AML-193 (cell line): ENCODE data around the gene VIPR2.

Source experiments
- DNase-seq, 2 experiments: peaks; one replicate each; lab custom pipeline; 2025; lab: John Stamatoyannopoulos, UW

Gene VIPR2

DNA sequence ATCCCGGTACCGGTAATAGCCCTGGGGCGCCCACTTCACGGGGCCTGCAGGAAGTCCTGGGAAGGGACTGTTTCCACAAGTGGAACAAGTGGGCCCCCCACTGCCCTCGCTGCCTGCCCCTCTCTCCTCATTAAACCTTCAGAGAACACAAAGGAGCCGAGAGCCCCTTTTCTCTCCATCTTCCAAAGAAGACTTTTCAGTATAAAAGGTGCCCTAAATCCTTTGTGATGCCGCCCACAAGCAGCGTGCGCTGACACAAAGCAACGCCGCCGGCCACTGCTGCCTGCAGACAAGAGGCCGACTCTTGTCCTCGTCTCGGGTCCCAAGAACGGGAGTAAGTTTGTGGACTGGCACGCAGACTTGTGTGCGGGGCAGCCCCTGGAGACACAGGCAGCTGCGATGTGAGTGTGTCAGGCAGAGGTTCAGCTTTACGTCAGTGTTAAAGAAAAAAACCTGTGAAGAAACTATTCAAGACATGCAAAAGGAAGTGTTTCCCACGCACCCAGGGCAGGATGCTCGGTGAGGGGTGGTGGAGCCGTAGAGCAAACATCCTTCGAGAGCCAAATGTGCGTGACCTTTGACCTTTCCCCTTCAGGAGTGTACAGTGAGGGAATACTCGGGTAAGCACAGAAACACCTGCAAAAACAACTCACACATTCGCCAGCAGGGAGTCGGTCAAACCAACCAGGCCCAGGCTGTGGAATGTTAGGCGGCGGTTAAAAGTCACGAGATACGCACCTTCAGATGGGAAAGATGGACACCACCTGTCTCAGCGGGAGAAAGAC, 118.2 kb downstream of the VIPR2 start:
- DNase-seq = no peak

DNA sequence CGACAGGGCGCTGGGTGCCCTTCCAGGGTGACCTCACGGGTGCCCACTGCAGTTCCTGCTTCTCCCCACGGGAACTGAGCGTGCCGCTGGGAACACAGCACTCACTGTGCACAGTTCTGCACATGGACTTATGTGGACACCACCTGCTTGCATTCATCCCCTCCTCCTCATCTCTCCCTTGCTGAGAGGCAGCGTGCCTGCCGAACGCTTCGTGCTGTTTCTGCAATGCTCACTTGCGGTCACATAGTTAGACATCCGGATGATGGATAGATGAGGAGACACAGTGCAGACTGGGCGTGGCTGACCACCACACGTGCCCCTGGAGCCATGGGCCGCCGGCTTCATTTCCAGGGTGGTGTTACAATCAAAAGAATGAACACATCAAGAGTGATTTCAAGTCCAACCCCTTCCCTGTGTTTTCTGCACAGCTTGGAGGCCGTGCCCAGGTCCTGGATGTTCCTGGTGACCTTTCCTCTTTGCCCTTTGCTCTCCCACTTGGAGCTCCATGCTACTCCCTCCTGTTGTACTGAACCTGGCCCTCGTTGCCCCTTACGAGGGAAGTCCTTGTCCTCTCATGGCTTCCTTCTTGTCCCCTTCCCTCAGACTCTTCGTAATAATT, 119.4 kb downstream of the VIPR2 start:
- DNase-seq = no peak

DNA sequence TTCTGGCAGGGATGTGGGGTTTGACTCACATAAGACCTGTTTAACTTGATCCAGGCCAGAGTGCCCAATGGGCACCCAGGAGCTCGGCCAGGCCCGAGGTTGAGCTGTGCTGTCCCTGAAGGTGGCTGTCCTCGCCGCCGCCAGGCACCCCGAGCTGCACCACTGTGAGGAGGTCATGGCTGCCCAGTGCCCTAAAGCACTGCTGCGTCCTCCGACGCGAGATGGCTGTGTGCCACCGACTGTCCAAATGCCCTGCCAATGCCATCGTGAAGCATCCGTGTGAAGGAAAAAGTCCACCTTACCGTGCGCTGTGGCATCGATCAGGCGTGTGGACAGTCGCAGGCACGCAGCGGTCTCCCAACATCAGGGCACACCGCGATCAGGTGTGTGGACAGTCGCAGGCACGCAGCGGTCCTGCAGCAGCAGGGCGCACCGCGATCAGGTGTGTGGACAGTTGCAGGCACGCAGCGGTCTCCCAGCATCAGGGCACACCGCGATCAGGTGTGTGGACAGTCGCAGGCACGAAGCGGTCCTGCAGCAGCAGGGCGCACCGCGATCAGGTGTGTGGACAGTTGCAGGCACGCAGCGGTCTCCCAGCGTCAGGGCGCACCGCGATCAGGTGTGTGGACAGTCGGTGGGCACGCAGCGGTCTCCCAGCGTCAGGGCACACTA, 120.3 kb downstream of the VIPR2 start:
- DNase-seq = no peak

DNA sequence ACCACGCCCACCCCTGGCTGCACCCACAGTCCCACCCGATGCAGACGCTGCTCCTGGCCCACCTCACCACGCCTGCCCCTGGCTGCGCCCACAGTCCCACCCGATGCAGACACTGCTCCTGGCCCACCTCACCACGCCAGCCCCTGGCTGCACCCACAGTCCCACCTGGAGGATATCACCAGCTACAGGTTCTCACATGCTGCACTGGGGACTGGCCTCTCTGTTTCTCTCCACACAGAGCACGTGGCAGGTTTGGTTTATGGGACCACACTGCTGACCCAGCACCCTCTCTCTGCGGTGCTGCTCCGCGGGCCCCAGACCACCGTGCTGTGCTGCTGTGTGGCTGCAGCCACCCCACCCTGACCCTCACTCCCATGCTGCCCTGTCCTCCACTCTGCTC, 120.9 kb downstream of the VIPR2 start:
- no peak for DNase-seq

GRCh38 chr7:159023206-159023605, 121.5 kb downstream of the VIPR2 start:
- no peak for DNase-seq

DNA sequence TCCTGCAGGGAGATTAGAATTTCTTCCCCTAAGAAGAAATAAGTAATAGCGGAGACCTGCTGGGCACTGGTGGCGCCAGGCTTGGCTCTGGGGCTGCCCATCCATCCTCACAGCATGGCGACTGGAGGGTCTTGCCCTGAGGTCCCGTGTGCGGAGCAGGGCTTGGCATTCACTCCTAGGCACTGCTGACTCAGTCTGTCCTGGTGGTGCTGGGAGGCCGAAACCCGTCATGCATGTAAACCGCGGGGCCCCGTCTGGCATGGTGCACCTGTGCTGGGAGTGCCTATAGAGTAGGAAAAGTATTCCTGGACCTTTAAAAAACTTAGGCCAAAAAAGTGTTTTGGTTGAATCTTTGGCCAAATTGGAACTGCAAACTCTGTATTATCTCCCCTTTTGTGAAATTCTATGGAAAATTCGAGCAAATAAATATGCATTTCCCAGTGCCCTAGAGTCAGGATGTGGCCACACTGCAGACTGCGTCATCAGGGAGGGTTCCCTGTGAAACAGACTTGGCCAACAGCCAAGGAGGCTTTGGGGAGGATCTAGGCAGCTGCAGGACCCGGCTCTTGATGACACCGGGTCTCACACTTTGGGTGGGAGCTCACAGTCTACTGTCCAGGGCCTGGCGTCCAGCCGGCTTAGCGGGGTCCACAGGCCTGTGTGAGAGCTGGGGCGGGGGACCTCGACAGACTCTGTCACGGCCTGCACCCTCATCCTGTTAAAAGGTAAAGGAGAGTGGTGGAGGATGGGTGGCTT, 122.3 kb downstream of the VIPR2 start:
- DNase-seq = no peak

- no peak for DNase-seq
These were observed 123.7 kb downstream of the VIPR2 start for GRCh38 chr7:159020987-159021386.

DNA sequence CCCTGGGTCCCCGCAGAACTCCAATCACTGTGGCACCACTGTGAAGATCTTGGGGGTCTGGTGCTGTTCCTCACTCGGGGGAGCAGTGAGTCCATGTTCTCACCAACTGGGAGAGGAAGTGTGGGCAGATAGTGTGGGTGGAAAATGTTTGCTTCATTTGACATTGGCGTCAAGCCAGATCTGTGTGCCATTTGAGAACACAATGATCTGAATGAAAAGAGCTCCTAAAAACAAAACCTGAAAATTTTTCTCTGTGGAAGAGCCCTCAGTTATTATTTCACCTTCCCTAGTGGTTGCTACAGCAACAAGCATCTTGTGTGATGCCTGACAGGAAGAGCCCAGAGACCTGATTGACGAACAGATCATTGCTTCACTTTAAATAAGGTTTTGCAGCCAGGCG, 125.6 kb downstream of the VIPR2 start:
- no peak for DNase-seq

GRCh38 chr7:159017741-159018140, 126.9 kb downstream of the VIPR2 start:
- DNase-seq = no peak

GRCh38 chr7:159017210-159017609, 127.5 kb downstream of the VIPR2 start:
- no peak for DNase-seq

DNA sequence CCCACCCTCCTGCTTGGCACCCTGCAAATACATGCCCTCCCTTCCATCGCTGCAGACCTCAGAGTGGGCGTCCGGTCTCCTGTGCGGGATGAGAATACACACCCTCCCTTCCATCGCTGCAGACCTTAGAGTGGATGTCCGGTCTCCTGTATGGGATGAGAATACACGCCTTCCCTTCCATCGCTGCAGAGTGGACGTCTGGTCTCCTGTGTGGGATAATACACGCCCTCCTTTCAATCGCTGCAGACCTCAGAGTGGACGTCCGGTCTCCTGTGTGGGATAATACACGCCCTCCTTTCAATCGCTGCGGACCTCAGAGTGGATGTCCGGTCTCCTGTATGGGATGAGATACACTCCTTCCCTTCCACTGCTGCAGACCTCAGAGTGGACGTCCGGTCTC, 128.1 kb downstream of the VIPR2 start:
- no peak for DNase-seq

DNA sequence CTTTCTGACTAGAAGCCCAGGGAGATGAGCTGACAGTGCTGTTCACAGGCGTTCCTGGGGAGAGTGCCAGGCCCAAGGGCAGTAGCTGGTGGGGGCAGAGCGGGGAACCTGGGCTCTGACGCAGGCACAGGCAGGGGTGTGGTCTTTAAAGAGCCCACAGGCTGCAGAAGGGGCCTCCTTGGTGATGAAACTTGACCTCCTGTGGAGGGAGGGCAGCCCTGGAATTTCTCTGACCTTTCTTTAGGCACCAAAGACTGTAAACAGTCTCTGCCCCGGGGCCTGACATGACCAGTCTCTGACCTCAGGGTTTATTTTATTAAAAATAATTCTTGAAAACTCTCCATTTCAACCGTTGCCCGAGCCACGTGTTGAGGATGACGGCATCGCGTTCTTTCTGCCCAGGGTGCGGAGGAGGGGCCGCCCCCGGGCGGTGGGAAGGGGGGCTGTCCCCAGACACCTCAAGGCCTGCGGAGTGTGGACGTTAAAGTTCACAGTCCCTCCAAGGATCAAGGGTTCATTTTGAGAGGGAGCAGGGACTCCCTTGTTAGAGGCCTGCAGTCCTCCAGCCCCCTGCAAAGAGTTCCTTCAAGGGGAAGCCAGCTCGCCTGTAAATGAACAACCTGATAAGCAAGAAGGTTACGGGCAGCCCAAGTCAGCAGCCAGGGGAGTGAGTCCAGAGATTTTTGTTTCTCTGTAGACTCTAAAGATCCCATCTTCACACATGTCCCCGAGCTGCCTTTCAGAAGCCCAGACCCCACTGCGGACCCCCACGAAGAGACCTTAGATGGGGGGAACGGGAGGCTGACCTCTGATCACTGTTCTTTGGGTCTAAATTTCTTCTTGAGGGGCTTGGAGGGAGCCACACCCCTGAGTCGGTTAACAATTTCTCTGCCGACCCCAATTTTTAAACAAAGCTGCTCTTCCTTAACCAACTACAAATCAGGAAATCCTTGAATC, 128.9 kb downstream of the VIPR2 start:
- DNase-seq = no peak

DNA sequence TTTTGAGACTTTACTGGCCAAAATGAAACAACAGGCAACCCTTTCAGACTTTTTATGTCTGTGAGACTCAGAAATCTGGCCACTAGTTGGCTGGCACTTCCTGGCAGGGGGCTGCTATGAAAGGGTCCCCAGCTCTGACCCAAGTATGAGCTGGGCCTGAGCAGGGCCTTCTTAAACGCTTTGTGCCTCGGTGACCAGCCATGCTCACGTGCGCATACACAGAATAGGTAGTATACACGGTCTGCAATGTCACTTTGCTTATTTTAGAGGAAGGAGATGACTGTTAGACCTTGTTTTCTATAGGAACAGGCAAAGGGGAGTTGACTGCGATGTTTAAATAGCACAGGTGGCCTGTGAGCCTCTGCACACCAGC, 129.6 kb downstream of the VIPR2 start:
- no peak for DNase-seq

DNA sequence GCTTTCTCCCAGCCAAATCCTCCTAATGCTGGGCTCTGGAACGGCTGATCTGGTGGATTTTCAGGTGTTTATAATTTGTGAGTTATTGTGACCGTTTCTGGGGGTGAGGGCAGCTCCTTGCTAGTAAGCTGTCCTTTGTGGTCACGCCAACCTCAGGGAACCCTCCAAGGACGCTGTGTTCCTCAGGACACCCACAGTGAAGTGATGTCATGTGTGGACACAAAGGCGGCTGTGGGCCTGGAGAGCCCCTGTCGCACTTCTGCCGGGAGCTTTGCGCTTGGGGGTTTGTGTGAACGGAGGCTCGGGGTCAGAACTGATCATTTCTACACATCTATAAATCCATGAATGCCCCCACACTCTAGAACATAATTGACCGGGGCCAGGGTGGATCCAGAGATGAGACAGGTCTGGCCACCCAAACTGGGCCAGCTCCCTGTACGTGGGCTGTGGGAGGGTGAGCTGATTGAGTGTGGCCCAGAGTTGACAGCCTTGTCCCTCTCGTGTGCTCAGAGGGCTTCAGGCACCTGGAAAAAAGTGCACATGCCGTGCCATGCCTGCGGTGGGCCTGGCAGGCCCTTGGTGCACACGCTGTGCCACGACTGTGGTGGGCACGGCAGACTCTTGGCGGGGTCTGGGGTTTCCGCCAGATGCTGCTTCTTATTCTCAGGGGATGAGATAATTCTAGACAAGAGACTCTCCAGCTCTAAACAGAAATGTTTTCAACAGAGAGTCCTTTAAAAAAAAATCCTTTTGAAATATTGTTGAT, 130.2 kb downstream of the VIPR2 start:
- no peak for DNase-seq

GRCh38 chr7:159013825-159014289, 130.8 kb downstream of the VIPR2 start:
- DNase-seq = no peak

GRCh38 chr7:159013181-159013690, 131.4 kb downstream of the VIPR2 start:
- no peak for DNase-seq

DNA sequence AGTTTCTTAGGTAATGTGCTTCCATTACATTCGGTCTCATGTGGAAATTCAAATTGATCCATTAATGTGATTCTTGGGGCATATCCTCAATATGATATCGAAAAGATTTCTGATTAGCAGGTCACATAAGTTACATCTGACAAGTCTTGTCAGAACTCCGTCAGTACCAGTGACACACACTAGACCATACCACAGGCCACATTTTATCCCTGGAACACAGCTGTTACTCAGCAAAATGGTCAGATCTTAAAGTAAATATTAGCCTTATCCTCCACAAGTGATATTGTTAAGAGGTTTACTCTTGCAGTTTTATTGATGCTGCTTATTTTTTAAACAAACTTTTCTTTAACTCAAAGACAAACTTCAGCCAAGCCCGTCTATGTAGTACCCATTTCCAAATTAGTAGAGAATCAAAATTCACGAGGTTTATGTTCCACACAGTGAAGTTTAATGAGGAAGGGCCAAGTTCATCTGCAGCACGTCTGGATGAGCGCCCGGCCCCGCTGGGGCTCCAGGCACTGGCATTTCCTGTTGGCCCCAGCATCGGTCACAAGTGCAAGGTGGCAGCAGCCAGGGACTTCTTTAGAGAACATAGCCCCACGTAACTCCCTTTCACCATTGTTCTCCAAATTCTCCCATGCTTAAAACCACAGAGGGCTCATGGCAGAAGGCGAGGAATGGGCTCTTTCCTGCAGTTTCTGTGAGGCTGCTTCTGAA, 132.2 kb downstream of the VIPR2 start:
- DNase-seq = no peak

- DNase-seq = no peak
These were observed 133.0 kb downstream of the VIPR2 start for GRCh38 chr7:159011722-159012022.

- DNase-seq = no peak
These were observed 133.5 kb downstream of the VIPR2 start for GRCh38 chr7:159010937-159011721.
